IMR-90 (cell line): ENCODE data around the gene HTR1E. TPM values are rescaled to one million over a fixed set of nuclear protein-coding genes. Genes with fewer than 3 reads are reported as not detected.
"Not testable (repeated sequence)": the region's sequence is repeated elsewhere in the genome, so short reads cannot be mapped to it uniquely, and the experiment has no call there.

Experiments
- ATAC-seq: fragments of 200-7000 bp; cut with Tn5 transposase; 2 replicates; pipeline ENCODE4 v1.9.1; 2020; ENCODE audit warnings: low read depth, mild to moderate bottlenecking, moderate library complexity
- BruUV-seq: library from RNA; stranded (reverse); fragments of 400-500 nt; replicated peaks from 2 replicates; lab custom pipeline; 2021; lab: Mats Ljungman, UMichigan
- CTCF ChIA-PET: fragments of 300-600 bp; formaldehyde crosslinking; extraction: SDS; loops from one replicate; lab custom pipeline; 2021; ENCODE audit warnings: antibody characterized with exemption; lab: Yijun Ruan, JAX
- POLR2A ChIA-PET: fragments of 300-600 bp; sonication (Branson Sonifier 250); formaldehyde crosslinking; loops from one replicate; lab custom pipeline; 2022; ENCODE audit warnings: antibody characterized with exemption; ENCODE audit not compliant: unreplicated experiment; lab: Charles Lee
- DNase-seq: peaks from one replicate; pipeline ENCODE4 v3.0.0; 2013
- H2AFZ ChIP-seq: replicated peaks from 2 replicates; pipeline ENCODE3; 2013; ENCODE audit warnings: low read length, mild to moderate bottlenecking; ENCODE audit not compliant: poor library complexity
- H2AK5ac ChIP-seq: 2 replicates; pipeline ENCODE4 v1.6.1; 2013; ENCODE audit warnings: low read depth, low read length, inconsistent platforms
- H2AK9ac ChIP-seq: replicated peaks from 2 replicates; pipeline ENCODE3; 2013; ENCODE audit warnings: mild to moderate bottlenecking, low read depth, low read length, moderate library complexity; ENCODE audit not compliant: poor library complexity
- H2BK120ac ChIP-seq: 2 replicates; pipeline ENCODE4 v1.6.1; 2013; ENCODE audit warnings: low read depth, low read length, inconsistent platforms
- H2BK15ac ChIP-seq: 3 replicates; pipeline ENCODE4 v1.6.1; 2013; ENCODE audit warnings: low read depth, low read length, inconsistent platforms
- H2BK20ac ChIP-seq: 2 replicates; pipeline ENCODE4 v1.6.1; 2013; ENCODE audit warnings: low read depth, mild to moderate bottlenecking, inconsistent platforms, low read length, moderate library complexity
- H2BK5ac ChIP-seq: 2 replicates; pipeline ENCODE4 v1.6.1; 2013; ENCODE audit warnings: mild to moderate bottlenecking, low read depth, low read length, inconsistent platforms; ENCODE audit not compliant: poor library complexity, severe bottlenecking
- H3K14ac ChIP-seq: replicated peaks from 2 replicates; pipeline ENCODE4 v1.6.1; 2013; ENCODE audit warnings: low read depth, low read length, inconsistent platforms
- H3K18ac ChIP-seq: 2 replicates; pipeline ENCODE4 v1.6.1; 2013; ENCODE audit warnings: low read depth, low read length, control low read depth
- H3K23ac ChIP-seq: 2 replicates; pipeline ENCODE4 v1.6.1; 2013; ENCODE audit warnings: low read depth, low read length, inconsistent platforms
- H3K27ac ChIP-seq: 2 replicates; pipeline ENCODE4 v1.5.1; 2013; ENCODE audit warnings: mild to moderate bottlenecking, control low read depth, low read length; ENCODE audit not compliant: insufficient read depth
- H3K27me3 ChIP-seq: 2 replicates; pipeline ENCODE4 v1.6.1; 2013; ENCODE audit warnings: low read length; ENCODE audit not compliant: control insufficient read depth, insufficient read depth
- H3K36me3 ChIP-seq: 2 replicates; pipeline ENCODE4 v1.6.1; 2013; ENCODE audit warnings: low read length, mixed read lengths; ENCODE audit not compliant: control insufficient read depth, insufficient read depth
- H3K4ac ChIP-seq: 2 replicates; pipeline ENCODE4 v1.6.1; 2013; ENCODE audit warnings: low read depth, low read length, inconsistent platforms
- H3K4me1 ChIP-seq: 2 replicates; pipeline ENCODE4 v1.6.1; 2013; ENCODE audit warnings: low read length, mixed read lengths; ENCODE audit not compliant: control insufficient read depth, insufficient read depth
- H3K4me2 ChIP-seq: 2 replicates; pipeline ENCODE4 v1.6.1; 2013; ENCODE audit warnings: low read depth, mild to moderate bottlenecking, control low read depth, low read length, moderate library complexity
- H3K4me3 ChIP-seq: 2 replicates; pipeline ENCODE4 v1.5.1; 2013; ENCODE audit warnings: low read depth, mild to moderate bottlenecking, control low read depth, low read length, moderate library complexity; ENCODE audit not compliant: insufficient read depth
- H3K56ac ChIP-seq: 2 replicates; pipeline ENCODE4 v1.6.1; 2013; ENCODE audit warnings: low read length, inconsistent platforms; ENCODE audit not compliant: insufficient read depth; ENCODE audit errors: extremely low read depth
- H3K79me1 ChIP-seq, 2 experiments: 2 replicates each; pipeline ENCODE4 v1.6.1; 2013; ENCODE audit warnings: low read length in 2 of 2, inconsistent platforms in 1 of 2, low read depth in 1 of 2
- H3K9ac ChIP-seq: 2 replicates; pipeline ENCODE4 v1.6.1; 2013; ENCODE audit warnings: low read depth, low read length, control low read depth
- H3K9me1 ChIP-seq: 2 replicates; pipeline ENCODE4 v1.6.1; 2013; ENCODE audit warnings: low read length, inconsistent platforms; ENCODE audit not compliant: insufficient read depth
- H3K9me3 ChIP-seq: 2 replicates; pipeline ENCODE4 v1.6.1; 2013; ENCODE audit warnings: low read length; ENCODE audit not compliant: control insufficient read depth, insufficient read depth
- H4K20me1 ChIP-seq: 2 replicates; pipeline ENCODE4 v1.6.1; 2013; ENCODE audit warnings: low read length, inconsistent platforms; ENCODE audit not compliant: insufficient read depth
- H4K5ac ChIP-seq: 2 replicates; pipeline ENCODE4 v1.6.1; 2013; ENCODE audit warnings: mild to moderate bottlenecking, low read depth, low read length, control low read depth
- H4K8ac ChIP-seq, 2 experiments: 2 replicates each; pipeline ENCODE4 v1.6.1; 2013; ENCODE audit warnings: low read depth in 2 of 2, low read length in 2 of 2, control low read depth in 1 of 2, inconsistent platforms in 1 of 2
- H4K91ac ChIP-seq: 2 replicates; pipeline ENCODE4 v1.6.1; 2013; ENCODE audit warnings: low read depth, low read length, inconsistent platforms; ENCODE audit not compliant: insufficient read depth
- WGBS, 2 experiments: methylation state at CpG; one replicate each; pipeline versions ENCODE4 v1.1.5 to v1.1.7; 2013; ENCODE audit warnings: missing lambda C conversion rate in 2 of 2; ENCODE audit not compliant: insufficient read length in 1 of 2; ENCODE audit errors: extremely low coverage in 2 of 2; 5-methylcytosine and 5-hydroxymethylcytosine counted together
- dilution Hi-C: fragments of 300-500 bp; cut with HindIII; formaldehyde crosslinking; loops from one replicate; pipeline ENCODE4 v1.14.3; 2018; ENCODE audit warnings: low sequenced_read_pairs; ENCODE audit not compliant: unreplicated experiment
- in situ Hi-C: fragments of 300-500 bp; cut with MboI; formaldehyde crosslinking; loops from 3 replicates; pipeline ENCODE4 v1.14.3; 2019; ENCODE audit warnings: low sequenced_read_pairs, inconsistent platforms, mixed read lengths
- intact Hi-C: fragments of 100-400 bp; cut with micrococcal nuclease; formaldehyde crosslinking; loops from 2 replicates; pipeline ENCODE4 v1.10.0; 2022
- polyA plus RNA-seq, 3 experiments: library from polyadenylated mRNA; depleted of rRNA; stranded (reverse); fragments of >200 nt; gene quantifications; 2 replicates each; pipeline ENCODE4 v1.2.3, GENCODE V29; 2012; ENCODE audit warnings: low replicate concordance in 1 of 3
- total RNA-seq: library from RNA; depleted of rRNA; stranded (reverse); fragments of >200 nt; gene quantifications from 2 replicates; pipeline ENCODE4 v1.2.3, GENCODE V29; 2012

The HTR1E gene
- total and polyA plus RNA-seq, 2 of the 4 experiments (the other 2 are of a cell fraction): not detected

- H2BK5ac ChIP-seq, H3K4ac ChIP-seq, intact Hi-C loops, H3K27me3 ChIP-seq, H2AFZ ChIP-seq, H3K4me2 ChIP-seq, H3K9me3 ChIP-seq, H2AK5ac ChIP-seq, H3K4me1 ChIP-seq, H2AK9ac ChIP-seq, H2BK15ac ChIP-seq, H2BK120ac ChIP-seq, H2BK20ac ChIP-seq, H3K56ac ChIP-seq, H3K18ac ChIP-seq, H3K36me3 ChIP-seq, POLR2A ChIA-PET, H4K8ac ChIP-seq, CTCF ChIA-PET, H4K91ac ChIP-seq, BruUV-seq, H3K79me1 ChIP-seq, ATAC-seq, H4K20me1 ChIP-seq, in situ Hi-C loops, H3K23ac ChIP-seq, H3K9me1 ChIP-seq, H3K4me3 ChIP-seq, dilution Hi-C loops, H3K9ac ChIP-seq, H4K5ac ChIP-seq, H3K27ac ChIP-seq, H3K14ac ChIP-seq, DNase-seq: not testable (repeated sequence)
- no CpG with 5 or more reads among the region's 2 CpGs for WGBS, 2 experiments
These were observed 10.2 kb upstream of the HTR1E start for GRCh38 chr6:86927138-86927537.

GRCh38 chr6:86927859-86928258 is 9.5 kb upstream of the HTR1E start:
- H3K23ac ChIP-seq, H3K56ac ChIP-seq, H3K36me3 ChIP-seq, CTCF ChIA-PET, H3K27me3 ChIP-seq, POLR2A ChIA-PET, H2AK5ac ChIP-seq, H4K91ac ChIP-seq, H3K9me1 ChIP-seq, H3K4me3 ChIP-seq, H3K4me2 ChIP-seq, H2AFZ ChIP-seq, H3K14ac ChIP-seq, intact Hi-C loops, dilution Hi-C loops, H2BK20ac ChIP-seq, H2AK9ac ChIP-seq, H3K18ac ChIP-seq, H4K20me1 ChIP-seq, H4K8ac ChIP-seq, in situ Hi-C loops, ATAC-seq, H4K5ac ChIP-seq, H3K4ac ChIP-seq, H3K79me1 ChIP-seq, H3K4me1 ChIP-seq, H2BK15ac ChIP-seq, H3K9me3 ChIP-seq, DNase-seq, H3K9ac ChIP-seq, BruUV-seq, H2BK120ac ChIP-seq, H2BK5ac ChIP-seq, H3K27ac ChIP-seq: not testable (repeated sequence)
- WGBS, 2 experiments: no CpG with 5 or more reads among the region's 11 CpGs
